Endothelial cell of umbilical vein (primary cell): ENCODE measurements around the gene SELENOV.
"Not testable (repeated sequence)": the region's sequence is repeated elsewhere in the genome, so short reads cannot be mapped to it uniquely, and the experiment has no call there.

ENCODE experiments used
- CTCF ChIP-seq, 2 donors: IDR thresholded peaks; 1 replicate in 1 of 2; 2 replicates in 1 of 2; pipeline ENCODE4 v1.5.1; 2011; ENCODE audit warnings: low read length in 2 of 2, mild to moderate bottlenecking in 2 of 2, moderate library complexity in 2 of 2, control low read depth in 1 of 2, inconsistent platforms in 1 of 2, low read depth in 1 of 2; ENCODE audit not compliant: insufficient read depth in 1 of 2; ENCODE audit errors: extremely low read depth in 1 of 2
- EZH2 ChIP-seq: IDR thresholded peaks from 2 replicates; pipeline ENCODE4 v1.6.1; 2012; ENCODE audit warnings: borderline replicate concordance, low read depth, mild to moderate bottlenecking, moderate library complexity, low read length, inconsistent platforms; ENCODE audit not compliant: severe bottlenecking
- JUN ChIP-seq: IDR thresholded peaks from 2 replicates; pipeline ENCODE4 v1.6.1; 2011; ENCODE audit warnings: borderline replicate concordance, low read depth; ENCODE audit not compliant: insufficient read length, insufficient read depth
- POLR2A ChIP-seq: IDR thresholded peaks from 2 replicates; pipeline ENCODE4 v1.6.1; 2012; ENCODE audit warnings: low read depth, mild to moderate bottlenecking, control low read depth, low read length
- POLR2AphosphoS5 ChIP-seq: IDR thresholded peaks from 2 replicates; pipeline ENCODE4 v1.6.1; 2012; ENCODE audit warnings: low read depth, mild to moderate bottlenecking, control low read depth, low read length, moderate library complexity; ENCODE audit not compliant: insufficient read depth

- TF ChIP-seq POLR2AphosphoS5; CTCF (IDR thresholded peaks at IDR 0.05; ENCODE audit: extremely low read depth in 1 of 2, insufficient read depth in 1 of 2, low read depth in 1 of 2, low read length in 2 of 2); JUN; POLR2A; EZH2: not testable (repeated sequence)
These were observed 35.6 kb upstream of the SELENOV start for GRCh38 chr19:39479319-39479801.
